PC-3 (cell line): ENCODE data around the gene RMC1. TPM values are rescaled to one million over a fixed set of nuclear protein-coding genes. Genes with fewer than 3 reads are reported as not detected.
"Not testable (repeated sequence)": the region's sequence is repeated elsewhere in the genome, so short reads cannot be mapped to it uniquely, and the experiment has no call there.

Experiments
- ATAC-seq: fragments of 200-7000 bp; cut with Tn5 transposase; 2 replicates; pipeline ENCODE4 v1.9.1; 2020; ENCODE audit warnings: mild to moderate bottlenecking, moderate library complexity
- BruUV-seq: library from RNA; stranded (reverse); fragments of 400-500 nt; replicated peaks from 2 replicates; lab custom pipeline; 2021; lab: Mats Ljungman, UMichigan
- CTCF ChIA-PET: fragments of 300-600 bp; sonication (Branson Sonifier 250); formaldehyde crosslinking; loops from one replicate; lab custom pipeline; 2022; ENCODE audit warnings: antibody characterized with exemption; lab: Charles Lee
- POLR2A ChIA-PET: fragments of 300-600 bp; sonication (Branson Sonifier 250); formaldehyde crosslinking; loops from one replicate; lab custom pipeline; 2022; ENCODE audit warnings: antibody characterized with exemption; ENCODE audit not compliant: unreplicated experiment; lab: Charles Lee
- DNase-seq: peaks from one replicate; pipeline ENCODE4 v3.0.0-alpha.2; 2015
- H2AFZ ChIP-seq: fragments of 300-600 bp; sonication (generic); 2 replicates; pipeline ENCODE4 v1.6.0; 2016; ENCODE audit warnings: antibody characterized with exemption, low read length
- H3F3A ChIP-seq: fragments of 300-600 bp; sonication (generic); one replicate; pipeline ENCODE4 v1.6.0; 2017; ENCODE audit warnings: antibody characterized with exemption, low read length, control low read depth, mild to moderate bottlenecking; ENCODE audit not compliant: unreplicated experiment
- H3K27ac ChIP-seq: fragments of 300-600 bp; sonication (generic); 2 replicates; pipeline ENCODE4 v1.5.1; 2016; ENCODE audit warnings: mild to moderate bottlenecking, low read length
- H3K27me3 ChIP-seq: fragments of 300-600 bp; sonication (generic); 2 replicates; pipeline ENCODE4 v1.6.1; 2016; ENCODE audit warnings: low read length, mixed read lengths
- H3K36me3 ChIP-seq: fragments of 300-600 bp; sonication (generic); 2 replicates; pipeline ENCODE4 v1.6.1; 2016; ENCODE audit warnings: low read depth, mixed run types, low read length, mixed read lengths
- H3K4me1 ChIP-seq: fragments of 300-600 bp; sonication (generic); 2 replicates; pipeline ENCODE4 v1.5.1; 2016; ENCODE audit warnings: low read length; ENCODE audit not compliant: insufficient read depth
- H3K4me2 ChIP-seq: fragments of 300-600 bp; sonication (generic); 2 replicates; pipeline ENCODE4 v1.6.0; 2016; ENCODE audit warnings: low read length
- H3K4me3 ChIP-seq: fragments of 300-600 bp; sonication (generic); 2 replicates; pipeline ENCODE4 v1.5.1; 2016; ENCODE audit warnings: mild to moderate bottlenecking, low read length, mixed read lengths
- H3K79me2 ChIP-seq: fragments of 300-600 bp; sonication (generic); 2 replicates; pipeline ENCODE4 v1.6.1; 2017; ENCODE audit warnings: low read length, mixed read lengths
- H3K9ac ChIP-seq: fragments of 300-600 bp; sonication (generic); 2 replicates; pipeline ENCODE4 v1.6.0; 2016; ENCODE audit warnings: mild to moderate bottlenecking, low read length
- H3K9me2 ChIP-seq: fragments of 300-600 bp; sonication (generic); replicated peaks from 2 replicates; pipeline ENCODE4 v1.6.1; 2016; ENCODE audit warnings: mixed run types, low read length, mixed read lengths
- H3K9me3 ChIP-seq: fragments of 300-600 bp; sonication (generic); 2 replicates; pipeline ENCODE4 v1.6.1; 2016; ENCODE audit warnings: low read length, mixed read lengths
- H4K20me1 ChIP-seq: fragments of 300-600 bp; sonication (generic); 2 replicates; pipeline ENCODE4 v1.6.1; 2016; ENCODE audit warnings: low read length, mixed read lengths
- CTCF ChIP-seq: fragments of 300-600 bp; sonication (generic); conservative IDR thresholded peaks from 2 replicates; pipeline ENCODE4 v1.5.1; 2017; ENCODE audit warnings: antibody characterized with exemption, low read depth, mild to moderate bottlenecking, low read length
- EZH2 ChIP-seq: fragments of 300-600 bp; sonication (generic); IDR thresholded peaks from one replicate; pipeline ENCODE4 v1.6.1; 2017; ENCODE audit warnings: antibody characterized with exemption, mild to moderate bottlenecking, low read length; ENCODE audit not compliant: unreplicated experiment
- EZH2phosphoT487 ChIP-seq: fragments of 300-600 bp; sonication (generic); IDR thresholded peaks from 2 replicates; pipeline ENCODE4 v1.6.1; 2018; ENCODE audit warnings: mild to moderate bottlenecking, antibody characterized with exemption, low read length, borderline replicate concordance
- intact Hi-C: fragments of 100-400 bp; cut with micrococcal nuclease; formaldehyde crosslinking; loops from 2 replicates; pipeline ENCODE4 v1.9.0; 2023
- total RNA-seq: library from RNA; depleted of rRNA; stranded (reverse); fragments of >200 nt; gene quantifications from 2 replicates; pipeline ENCODE4 v1.2.3, GENCODE V29; 2014

RMC1 gene
- total RNA-seq, 1 experiment from 2014 or later, result 23.2 TPM

GRCh38 chr18:23506393-23506792 lies 3.1 kb downstream of the RMC1 start:
- Histone ChIP-seq H3K27ac (no peak overlapping the region), H3K9me3 (no peaks in the 10 kb centered on the region), H3K79me2 (peaks cover 29% of the 10 kb centered on the region), H3K27me3 (no peaks in the 10 kb centered on the region), H3K9ac (no peak overlapping the region), H3K4me3 (no peak overlapping the region), H3K36me3 (peaks cover 23% of the 10 kb centered on the region), H4K20me1 (no peaks in the 10 kb centered on the region), H3K9me2 (no peaks in the 10 kb centered on the region), H3K4me1 (peaks cover 20% of the 10 kb centered on the region; the same call in 1 of the 2 replicates), H3F3A (no peaks in the 10 kb centered on the region), H3K4me2 (no peak overlapping the region), H2AFZ (no peak overlapping the region)
- no peak for TF ChIP-seq EZH2phosphoT487
- no peak for TF ChIP-seq CTCF
- no peak for TF ChIP-seq EZH2
- intact Hi-C loops, result loop anchor here (10.0 kb wide), 2 partner anchors 208 to 472 kb away; no protein-coding TSS in a partner anchor
- BruUV-seq, result no TSS peak
- no peak for DNase-seq
- ChIA-PET CTCF (no interaction called here), POLR2A (no interaction called here)
- ATAC-seq, result no peak

GRCh38 chr18:23510923-23511322 lies 7.6 kb downstream of the RMC1 start:
- CTCF ChIA-PET, DNase-seq, H3K4me2 ChIP-seq, H3K9me3 ChIP-seq, ATAC-seq, H3K9me2 ChIP-seq, H2AFZ ChIP-seq, H3K4me3 ChIP-seq, BruUV-seq, H3K9ac ChIP-seq, H3K4me1 ChIP-seq, H4K20me1 ChIP-seq, H3F3A ChIP-seq, H3K27ac ChIP-seq, intact Hi-C loops, H3K27me3 ChIP-seq, H3K79me2 ChIP-seq: not testable (repeated sequence)
- POLR2A ChIA-PET, result interaction anchor here (0.6 kb wide), 1 partner anchor 65 kb away, joined by 3 read pairs; no protein-coding TSS in a partner anchor
- H3K36me3 ChIP-seq, result peaks cover 26% of the 10 kb centered on the region

GRCh38 chr18:23512216-23512615 lies 8.9 kb downstream of the RMC1 start:
- CTCF ChIA-PET, H3K79me2 ChIP-seq, H2AFZ ChIP-seq, H3K9me2 ChIP-seq, H3K27ac ChIP-seq, H3K4me2 ChIP-seq, H3K4me3 ChIP-seq, POLR2A ChIA-PET, H3F3A ChIP-seq, H3K9ac ChIP-seq, ATAC-seq, H3K27me3 ChIP-seq, DNase-seq, H4K20me1 ChIP-seq, H3K4me1 ChIP-seq, BruUV-seq, H3K9me3 ChIP-seq, intact Hi-C loops: not testable (repeated sequence)
- peaks cover 27% of the 10 kb centered on the region for H3K36me3 ChIP-seq

GRCh38 chr18:23512641-23513040 lies 9.3 kb downstream of the RMC1 start:
- no peak overlapping the region for H3K27ac ChIP-seq
- no peak for ATAC-seq
- H2AFZ ChIP-seq, result no peak overlapping the region
- no peak overlapping the region for H3K4me2 ChIP-seq
- H4K20me1 ChIP-seq, result no peaks in the 10 kb centered on the region
- TF ChIP-seq CTCF, result no peak
- TF ChIP-seq EZH2, result no peak
- no peaks in the 10 kb centered on the region for H3K27me3 ChIP-seq
- no peaks in the 10 kb centered on the region for H3K9me3 ChIP-seq
- intact Hi-C loops, result no loop called here
- DNase-seq, result no peak
- no peak overlapping the region for H3K4me3 ChIP-seq
- POLR2A ChIA-PET, result no interaction called here
- H3K79me2 ChIP-seq, result no peaks in the 10 kb centered on the region; the same call in 1 of the 2 replicates
- no TSS peak for BruUV-seq
- H3K4me1 ChIP-seq, result no peaks in the 10 kb centered on the region
- H3F3A ChIP-seq, result no peaks in the 10 kb centered on the region
- peaks cover 27% of the 10 kb centered on the region for H3K36me3 ChIP-seq
- CTCF ChIA-PET, result no interaction called here
- no peaks in the 10 kb centered on the region for H3K9me2 ChIP-seq
- no peak overlapping the region for H3K9ac ChIP-seq
